Kasumi-1 (cell line): ENCODE results near the gene ARTN.
A peak's percentile ranks its signal among the peaks of the same experiment; 100 is the strongest.

Experiments
- DNase-seq, 2 experiments: peaks; one replicate each; lab custom pipeline; 2025; lab: John Stamatoyannopoulos, UW

The ARTN gene

GRCh38 chr1:43970502-43970901 lies 36.9 kb downstream of the ARTN start:
- DNase-seq = no peak

GRCh38 chr1:43970911-43971310 lies 37.3 kb downstream of the ARTN start:
- no peak for DNase-seq

- no peak for DNase-seq
Observed at GRCh38 chr1:43971336-43971980, 37.9 kb downstream of the ARTN start.

GRCh38 chr1:43973981-43974442 lies 40.4 kb downstream of the ARTN start:
- DNase-seq = peak; percentile 65 to 69

- DNase-seq = peak; percentile 94 to 95
Observed at GRCh38 chr1:43974443-43975248, 41.0 kb downstream of the ARTN start, which contains the start of gene ATP6V0B. ATP6V0B (plus strand) TSS chr1:43974960; CDS start chr1:43975041, 81 bp downstream.

- peak; percentile 40 to 52 for DNase-seq
Observed at GRCh38 chr1:43975249-43975961, 41.8 kb downstream of the ARTN start.

GRCh38 chr1:43976045-43976444 lies 42.4 kb downstream of the ARTN start:
- DNase-seq = peak in 1 of 2 experiments; percentile 10

GRCh38 chr1:43976890-43977289 lies 43.3 kb downstream of the ARTN start:
- DNase-seq = no peak

GRCh38 chr1:43977376-43978263 lies 44.0 kb downstream of the ARTN start:
- DNase-seq = no peak

GRCh38 chr1:43978264-43978550 lies 44.6 kb downstream of the ARTN start:
- no peak for DNase-seq

- peak; percentile 25 to 32 for DNase-seq
Observed at GRCh38 chr1:43978551-43979260, 45.1 kb downstream of the ARTN start, which contains the start of gene B4GALT2. B4GALT2 (plus strand) TSS chr1:43979210; CDS start chr1:43981161, 1,951 bp downstream.

GRCh38 chr1:43979261-43979527 lies 45.6 kb downstream of the ARTN start:
- DNase-seq = no peak

GRCh38 chr1:43979528-43980254 lies 46.1 kb downstream of the ARTN start:
- peak; percentile 20 to 28 for DNase-seq

GRCh38 chr1:43980255-43981134 lies 46.9 kb downstream of the ARTN start:
- no peak for DNase-seq

GRCh38 chr1:43981135-43981491 lies 47.5 kb downstream of the ARTN start:
- no peak for DNase-seq

GRCh38 chr1:43981636-43982035 lies 48.0 kb downstream of the ARTN start:
- no peak for DNase-seq

- DNase-seq = no peak
Observed at GRCh38 chr1:43982241-43982640, 48.6 kb downstream of the ARTN start.

GRCh38 chr1:43982808-43983207 lies 49.2 kb downstream of the ARTN start:
- DNase-seq = no peak

- DNase-seq = no peak
Observed at GRCh38 chr1:43983253-43983899, 49.8 kb downstream of the ARTN start.
